A673 (cell line): ENCODE measurements around the gene STUM. TPM values are rescaled to one million over a fixed set of nuclear protein-coding genes. Genes with fewer than 3 reads are reported as not detected.
A peak's percentile ranks its signal among the peaks of the same experiment; 100 is the strongest.

Source experiments
- BruUV-seq: library from RNA; stranded (reverse); fragments of 400-500 nt; replicated peaks from 2 replicates; lab custom pipeline; 2021; lab: Mats Ljungman, UMichigan
- CTCF ChIA-PET: fragments of 300-600 bp; sonication (Branson Sonifier 250); formaldehyde crosslinking; loops from one replicate; lab custom pipeline; 2022; ENCODE audit warnings: antibody characterized with exemption; lab: Charles Lee
- POLR2A ChIA-PET: fragments of 300-600 bp; sonication (Branson Sonifier 250); formaldehyde crosslinking; loops from one replicate; lab custom pipeline; 2022; ENCODE audit warnings: antibody characterized with exemption; ENCODE audit not compliant: low non-redundant PET; lab: Charles Lee
- DNase-seq: peaks from one replicate; pipeline ENCODE4 v3.0.0-alpha.2; 2015; ENCODE audit warnings: low spot score
- H3K27ac ChIP-seq: fragments of 200-600 bp; sonication (generic); 2 replicates; pipeline ENCODE4 v1.5.1; 2016; ENCODE audit warnings: mixed run types, low read depth, mild to moderate bottlenecking, mixed read lengths, antibody characterized with exemption, low read length; ENCODE audit not compliant: poor library complexity, severe bottlenecking
- H3K27me3 ChIP-seq: fragments of 200-600 bp; sonication (generic); replicated peaks from 2 replicates; pipeline ENCODE4 v1.6.1; 2017; ENCODE audit warnings: mixed run types, low read depth, mild to moderate bottlenecking, mixed read lengths, antibody characterized with exemption, low read length; ENCODE audit not compliant: insufficient read depth, poor library complexity
- H3K36me3 ChIP-seq: fragments of 200-600 bp; sonication (generic); 2 replicates; pipeline ENCODE4 v1.6.1; 2016; ENCODE audit warnings: mixed run types, mild to moderate bottlenecking, mixed read lengths, antibody characterized with exemption, low read length; ENCODE audit not compliant: insufficient read depth, poor library complexity, severe bottlenecking
- H3K4me1 ChIP-seq: fragments of 200-600 bp; sonication (generic); 2 replicates; pipeline ENCODE4 v1.6.1; 2017; ENCODE audit warnings: mixed run types, mild to moderate bottlenecking, mixed read lengths, antibody characterized with exemption, low read length; ENCODE audit not compliant: insufficient read depth, poor library complexity, severe bottlenecking
- H3K4me3 ChIP-seq: fragments of 200-600 bp; sonication (generic); 2 replicates; pipeline ENCODE4 v1.5.1; 2016; ENCODE audit warnings: low read depth, mixed run types, mild to moderate bottlenecking, mixed read lengths, low read length; ENCODE audit not compliant: poor library complexity, severe bottlenecking
- H3K9me3 ChIP-seq: fragments of 200-600 bp; sonication (generic); 2 replicates; pipeline ENCODE4 v1.6.1; 2016; ENCODE audit warnings: mixed run types, low read depth, mild to moderate bottlenecking, mixed read lengths, antibody characterized with exemption, low read length; ENCODE audit not compliant: poor library complexity, severe bottlenecking
- CTCF ChIP-seq: fragments of 300-800, 200-600 bp; sonication (generic); conservative IDR thresholded peaks from 2 replicates; pipeline ENCODE4 v1.5.1; 2017; ENCODE audit warnings: low read depth, mild to moderate bottlenecking, antibody characterized with exemption, low read length, moderate library complexity, mixed read lengths
- EZH2 ChIP-seq: fragments of 200-600 bp; sonication (generic); IDR thresholded peaks from 2 replicates; pipeline ENCODE4 v1.6.1; 2017; ENCODE audit warnings: borderline replicate concordance, low read depth, mild to moderate bottlenecking, mixed read lengths, antibody characterized with exemption, low read length; ENCODE audit not compliant: poor library complexity, severe bottlenecking
- intact Hi-C: fragments of 100-400 bp; cut with micrococcal nuclease; formaldehyde crosslinking; loops from one replicate; pipeline ENCODE4 v1.10.0; 2022; ENCODE audit not compliant: unreplicated experiment
- total RNA-seq: library from RNA; stranded (reverse); gene quantifications from 2 replicates; pipeline ENCODE4 v1.2.3, GENCODE V29; 2021

Gene STUM
- total RNA-seq, 1 experiment from 2014 or later = 0.54 TPM

GRCh38 chr1:226566234-226566633, 17.7 kb downstream of the STUM start:
- no peak for TF ChIP-seq EZH2
- TF ChIP-seq CTCF = no peak
- H3K9me3 ChIP-seq = no peaks in the 10 kb centered on the region
- no peak overlapping the region for H3K27ac ChIP-seq
- intact Hi-C loops = no loop called here
- no peak overlapping the region for H3K4me3 ChIP-seq
- DNase-seq = no peak
- H3K27me3 ChIP-seq = peaks cover 9% of the 10 kb centered on the region
- H3K4me1 ChIP-seq = no peaks in the 10 kb centered on the region
- no peaks in the 10 kb centered on the region for H3K36me3 ChIP-seq
- no TSS peak for BruUV-seq
- CTCF ChIA-PET = no interaction called here
- POLR2A ChIA-PET = no interaction called here

GRCh38 chr1:226566760-226567159, 18.2 kb downstream of the STUM start:
- ChIA-PET POLR2A (no interaction called here), CTCF (no interaction called here)
- BruUV-seq = no TSS peak

GRCh38 chr1:226568077-226568831, 19.7 kb downstream of the STUM start:
- Histone ChIP-seq H3K4me1 (no peaks in the 10 kb centered on the region), H3K36me3 (no peaks in the 10 kb centered on the region), H3K27ac (no peak overlapping the region), H3K9me3 (no peaks in the 10 kb centered on the region), H3K27me3 (peaks cover 9% of the 10 kb centered on the region), H3K4me3 (no peak overlapping the region)
- ChIA-PET CTCF (interaction anchor here (0.5 kb wide), 1 partner anchor 291 kb away, joined by 8 read pairs; no protein-coding TSS in a partner anchor), POLR2A (no interaction called here)
- no TSS peak for BruUV-seq
- intact Hi-C loops = no loop called here
- no peak for DNase-seq
- no peak for TF ChIP-seq EZH2
- peak; percentile 32 for TF ChIP-seq CTCF

More at GRCh38 chr1:226566760-226567159, 18.2 kb downstream of the STUM start:
- peaks cover 9% of the 10 kb centered on the region for H3K27me3 ChIP-seq
- TF ChIP-seq CTCF = no peak
- no peak for TF ChIP-seq EZH2
- H3K36me3 ChIP-seq = no peaks in the 10 kb centered on the region
- no peaks in the 10 kb centered on the region for H3K9me3 ChIP-seq
- no peak overlapping the region for H3K27ac ChIP-seq
- no peaks in the 10 kb centered on the region for H3K4me1 ChIP-seq
- H3K4me3 ChIP-seq = no peak overlapping the region
- DNase-seq = no peak
- intact Hi-C loops = no loop called here
